ENCODE data around the gene TBK1.
A peak's percentile ranks its signal among the peaks of the same experiment; 100 is the strongest.

TBK1 gene

DNA sequence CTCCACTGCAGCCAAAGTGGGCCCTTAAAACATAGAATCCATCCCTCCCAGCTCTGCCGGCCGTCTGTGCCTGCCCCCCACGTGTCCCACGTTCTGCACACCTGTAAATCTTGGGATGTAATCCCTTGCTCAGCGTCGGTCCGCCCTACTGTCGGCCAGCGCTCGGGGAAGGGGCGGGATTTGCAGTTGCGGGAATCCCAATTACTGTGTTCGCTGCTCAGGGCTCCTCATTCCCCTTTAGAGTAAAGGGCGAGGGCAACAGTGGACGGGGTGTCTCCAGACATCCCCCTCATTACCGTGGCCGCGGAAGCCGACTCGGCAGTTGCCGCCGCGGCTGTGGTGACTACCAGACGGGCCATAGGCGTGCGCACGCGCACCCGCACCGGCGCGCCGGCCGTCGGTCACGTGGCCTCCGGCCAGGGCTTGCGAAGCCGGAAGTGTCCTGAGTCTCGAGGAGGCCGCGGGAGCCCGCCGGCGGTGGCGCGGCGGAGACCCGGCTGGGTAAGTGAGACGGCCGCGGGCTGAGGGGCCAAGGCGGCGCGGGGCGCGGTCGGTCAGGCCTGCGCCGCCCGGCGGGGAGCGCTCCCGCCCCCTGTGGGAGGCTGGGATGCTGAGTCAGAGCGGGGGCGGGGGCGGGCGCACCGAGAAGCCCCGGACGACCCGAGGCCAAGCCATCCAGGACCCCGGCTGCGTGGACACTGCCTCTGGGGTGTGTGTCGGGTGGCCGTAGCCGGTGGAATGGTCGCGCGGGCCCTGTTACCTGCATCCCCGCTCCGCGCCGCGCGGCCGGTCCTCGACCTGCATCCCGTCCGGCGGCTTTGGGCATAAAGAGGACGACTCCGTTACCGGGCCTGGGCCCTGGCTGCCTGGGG, at the start of gene TBK1:
Gene TBK1 (plus strand): TSS at position 434 of the 872 bp plus-strand sequence. CDS start 3,751 bp downstream, outside the sequence.
- Mint-ChIP-seq H3K4me3 (peak within 1 kb of the TSS; percentile 92), H3K9me3 (no peaks in the 10 kb centered on the region), H3K27ac (peak within 1 kb of the TSS; percentile 92), H3K4me1 (peaks cover 40% of the 10 kb centered on the region), H3K27me3 (no peaks in the 10 kb centered on the region), H3K36me3 (ENCODE audit: low read depth) (peaks cover 30% of the 10 kb centered on the region)
- ATAC-seq (peak; percentile 69), DNase-seq (peak; percentile 80)

GRCh38 chr12:64402181-64402580, 49.7 kb upstream of the TBK1 start:
- Mint-ChIP-seq H3K4me1 (peaks cover 34% of the 10 kb centered on the region), H3K36me3 (ENCODE audit: low read depth) (peaks cover 14% of the 10 kb centered on the region), H3K27me3 (no peaks in the 10 kb centered on the region), H3K4me3 (no peak overlapping the region), H3K27ac (no peak overlapping the region), H3K9me3 (peaks cover 11% of the 10 kb centered on the region)
- ATAC-seq (no peak), DNase-seq (no peak)

- ATAC-seq (peak; percentile 96), DNase-seq (peak; percentile 91)
- Mint-ChIP-seq H3K4me3 (peak within 1 kb of the TSS; percentile 94), H3K27ac (peak within 1 kb of the TSS; percentile 99), H3K36me3 (ENCODE audit: low read depth) (peaks cover 14% of the 10 kb centered on the region), H3K27me3 (no peaks in the 10 kb centered on the region), H3K4me1 (peaks cover 44% of the 10 kb centered on the region), H3K9me3 (peaks cover 11% of the 10 kb centered on the region)
These were observed 48.0 kb upstream of the TBK1 start, which contains the start of gene XPOT for GRCh38 chr12:64403707-64404469. XPOT (plus strand) TSS chr12:64404392; CDS start chr12:64410036, 5,644 bp downstream.

DNA sequence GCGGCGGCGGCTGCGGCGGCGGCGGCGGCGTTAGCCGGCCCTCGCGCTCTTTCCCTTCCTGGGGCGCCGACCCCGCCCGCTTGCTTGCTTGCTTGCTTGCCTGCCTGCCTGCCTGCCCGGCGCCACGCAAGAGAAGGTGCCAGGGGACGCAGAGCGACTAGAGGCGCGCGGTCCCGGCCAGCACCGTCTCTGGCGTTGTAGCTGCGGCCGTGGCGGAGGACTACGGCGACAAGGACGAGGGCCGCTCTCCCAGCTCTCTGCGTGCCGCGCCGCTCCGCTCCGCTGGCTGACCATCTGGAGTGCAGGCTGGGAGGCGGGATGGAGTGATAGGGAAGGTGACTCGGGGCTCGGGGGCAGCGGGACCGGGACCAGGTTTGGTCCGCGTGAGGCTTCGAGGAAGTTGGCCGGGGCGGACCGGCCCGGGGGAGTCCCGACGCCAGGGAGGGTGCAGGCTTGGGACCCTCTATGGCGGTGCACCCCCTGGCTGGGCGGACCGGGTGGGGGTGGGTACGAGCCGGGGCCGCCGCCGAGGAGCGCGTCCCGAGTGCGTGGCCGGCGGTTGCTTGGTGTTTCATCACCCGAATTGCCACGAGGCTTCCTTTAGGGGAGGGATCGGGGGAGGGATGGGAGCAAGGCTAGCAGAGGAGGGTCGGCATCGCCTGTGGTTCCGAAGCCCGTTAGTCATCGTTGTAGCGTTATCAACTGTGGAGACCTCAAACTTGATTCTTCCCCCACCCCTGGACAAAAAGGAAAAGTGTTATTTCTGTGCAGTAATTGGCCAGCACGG, 47.3 kb upstream of the TBK1 start:
- peak; percentile 74 for DNase-seq
- Mint-ChIP-seq H3K4me1 (peaks cover 44% of the 10 kb centered on the region), H3K27me3 (no peaks in the 10 kb centered on the region), H3K36me3 (ENCODE audit: low read depth) (peaks cover 17% of the 10 kb centered on the region), H3K27ac (peak overlapping the region; percentile 99), H3K4me3 (peak overlapping the region; percentile 94), H3K9me3 (peaks cover 11% of the 10 kb centered on the region)
- peak; percentile 45 for ATAC-seq

- DNase-seq, result no peak
- no peak overlapping the region for H3K27ac Mint-ChIP-seq
- H3K36me3 Mint-ChIP-seq (ENCODE audit: low read depth), result peaks cover 37% of the 10 kb centered on the region
- peaks cover 37% of the 10 kb centered on the region for H3K4me1 Mint-ChIP-seq
- peaks cover 3% of the 10 kb centered on the region for H3K9me3 Mint-ChIP-seq
- no peak overlapping the region for H3K4me3 Mint-ChIP-seq
- H3K27me3 Mint-ChIP-seq, result no peaks in the 10 kb centered on the region
- ATAC-seq, result no peak
These were observed 44.3 kb upstream of the TBK1 start for GRCh38 chr12:64407342-64408223.

DNA sequence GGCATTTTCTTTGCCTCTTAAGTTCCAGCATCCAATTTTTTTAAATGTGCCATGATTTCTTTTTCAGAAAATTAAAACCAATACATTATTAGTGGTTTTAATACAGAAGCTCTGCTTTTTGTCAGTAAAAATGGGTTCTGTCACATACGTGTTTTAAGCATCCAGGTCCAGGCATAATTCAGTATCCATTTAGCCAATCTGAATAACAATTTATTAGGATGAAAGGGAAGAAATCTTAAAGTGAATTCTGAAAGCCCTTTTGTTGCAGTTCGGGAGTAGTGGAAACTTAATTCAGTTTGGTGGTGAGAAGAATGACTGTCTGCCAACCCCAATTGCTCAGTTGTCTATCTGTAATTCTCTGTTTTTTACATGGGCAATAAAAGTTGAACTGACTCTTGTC, 40.5 kb upstream of the TBK1 start:
- H3K36me3 Mint-ChIP-seq (ENCODE audit: low read depth), result peaks cover 59% of the 10 kb centered on the region
- no peaks in the 10 kb centered on the region for H3K27me3 Mint-ChIP-seq
- peaks cover 19% of the 10 kb centered on the region for H3K4me1 Mint-ChIP-seq
- H3K9me3 Mint-ChIP-seq, result no peaks in the 10 kb centered on the region
- ATAC-seq, result no peak
- H3K27ac Mint-ChIP-seq, result no peak overlapping the region
- no peak for DNase-seq
- H3K4me3 Mint-ChIP-seq, result no peak overlapping the region

GRCh38 chr12:64412459-64412858, 39.5 kb upstream of the TBK1 start:
- H3K9me3 Mint-ChIP-seq, result no peaks in the 10 kb centered on the region
- H3K27ac Mint-ChIP-seq, result no peak overlapping the region
- no peak for ATAC-seq
- H3K4me1 Mint-ChIP-seq, result peaks cover 17% of the 10 kb centered on the region
- no peak for DNase-seq
- peaks cover 62% of the 10 kb centered on the region for H3K36me3 Mint-ChIP-seq (ENCODE audit: low read depth)
- no peak overlapping the region for H3K4me3 Mint-ChIP-seq
- H3K27me3 Mint-ChIP-seq, result no peaks in the 10 kb centered on the region

GRCh38 chr12:64413884-64414283, 38.0 kb upstream of the TBK1 start:
- Mint-ChIP-seq H3K4me3 (no peak overlapping the region), H3K4me1 (peaks cover 23% of the 10 kb centered on the region), H3K27me3 (no peaks in the 10 kb centered on the region), H3K9me3 (no peaks in the 10 kb centered on the region), H3K36me3 (ENCODE audit: low read depth) (peaks cover 73% of the 10 kb centered on the region), H3K27ac (no peak overlapping the region)
- no peak for ATAC-seq
- DNase-seq, result no peak

DNA sequence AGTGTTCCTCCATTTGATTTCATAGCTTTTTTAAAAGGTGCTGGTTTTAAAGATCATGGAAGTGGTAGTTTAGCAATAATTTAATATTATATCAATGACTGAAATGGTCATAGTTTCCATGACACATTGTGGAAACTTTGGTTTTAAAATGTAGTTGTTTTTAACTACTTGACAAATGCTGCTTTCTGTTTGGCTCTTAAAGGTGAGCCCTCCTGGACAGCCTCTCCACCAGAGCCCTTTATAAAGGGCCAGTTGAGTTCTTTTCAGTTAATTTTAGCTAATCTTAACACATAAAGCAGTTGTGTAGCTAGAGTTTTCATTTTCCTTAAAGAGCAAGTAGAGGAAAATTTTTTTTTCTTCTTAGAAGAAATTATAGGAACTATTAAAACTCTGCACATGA, 33.7 kb upstream of the TBK1 start:
- DNase-seq, result no peak
- Mint-ChIP-seq H3K27me3 (no peaks in the 10 kb centered on the region), H3K4me3 (no peak overlapping the region), H3K27ac (peak overlapping the region; percentile 76), H3K4me1 (peaks cover 21% of the 10 kb centered on the region), H3K9me3 (no peaks in the 10 kb centered on the region), H3K36me3 (ENCODE audit: low read depth) (peaks cover 81% of the 10 kb centered on the region)
- peak; percentile 77 for ATAC-seq

DNA sequence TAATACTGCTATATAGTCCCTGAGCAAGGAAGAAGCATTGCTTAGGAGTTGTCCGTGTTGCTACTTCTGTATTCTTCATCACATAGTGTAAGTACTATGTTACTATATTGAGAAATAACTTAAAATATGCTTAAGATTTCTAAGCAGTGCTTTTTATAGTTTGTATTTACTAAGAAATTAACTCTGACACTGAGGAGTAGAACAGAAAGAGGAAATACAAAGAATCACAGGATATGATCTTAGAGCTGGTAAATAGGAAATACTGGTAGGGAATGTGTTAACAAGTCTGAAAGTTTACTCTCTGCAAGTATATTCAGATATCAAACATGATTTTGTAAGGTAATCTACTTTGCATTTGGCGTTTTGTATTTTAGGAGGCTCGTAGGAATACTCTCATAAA, 32.2 kb upstream of the TBK1 start:
- peaks cover 79% of the 10 kb centered on the region for H3K36me3 Mint-ChIP-seq (ENCODE audit: low read depth)
- no peaks in the 10 kb centered on the region for H3K27me3 Mint-ChIP-seq
- DNase-seq, result no peak
- H3K9me3 Mint-ChIP-seq, result no peaks in the 10 kb centered on the region
- H3K27ac Mint-ChIP-seq, result no peak overlapping the region
- no peak overlapping the region for H3K4me3 Mint-ChIP-seq
- peaks cover 21% of the 10 kb centered on the region for H3K4me1 Mint-ChIP-seq
- no peak for ATAC-seq

DNA sequence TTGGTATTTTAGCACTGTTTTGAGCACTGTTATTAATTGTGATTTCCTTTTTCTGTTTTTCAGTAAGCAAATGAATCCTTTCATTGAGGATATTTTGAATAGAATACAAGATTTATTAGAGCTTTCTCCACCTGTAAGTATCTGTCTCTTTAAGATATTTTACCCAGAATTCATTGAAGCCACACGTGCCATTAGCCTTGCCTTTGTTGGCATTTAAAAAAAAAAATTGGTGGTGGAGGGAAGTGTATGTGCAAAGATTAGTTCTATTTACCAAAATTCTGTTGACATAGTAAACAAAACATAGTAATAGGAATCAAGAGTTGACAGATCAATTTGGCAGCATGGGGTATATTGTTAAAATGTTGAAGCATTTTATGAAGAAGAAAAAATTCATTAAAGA, 23.9 kb upstream of the TBK1 start:
- Mint-ChIP-seq H3K4me3 (no peak overlapping the region), H3K36me3 (ENCODE audit: low read depth) (peaks cover 89% of the 10 kb centered on the region), H3K9me3 (no peaks in the 10 kb centered on the region), H3K27ac (no peak overlapping the region), H3K4me1 (no peaks in the 10 kb centered on the region), H3K27me3 (no peaks in the 10 kb centered on the region)
- DNase-seq (no peak), ATAC-seq (no peak)

GRCh38 chr12:64428956-64429355, 23.0 kb upstream of the TBK1 start:
- Mint-ChIP-seq H3K4me1 (no peaks in the 10 kb centered on the region), H3K4me3 (no peak overlapping the region), H3K27ac (no peak overlapping the region), H3K9me3 (no peaks in the 10 kb centered on the region), H3K27me3 (no peaks in the 10 kb centered on the region), H3K36me3 (ENCODE audit: low read depth) (peaks cover 85% of the 10 kb centered on the region)
- ATAC-seq (no peak), DNase-seq (no peak)

DNA sequence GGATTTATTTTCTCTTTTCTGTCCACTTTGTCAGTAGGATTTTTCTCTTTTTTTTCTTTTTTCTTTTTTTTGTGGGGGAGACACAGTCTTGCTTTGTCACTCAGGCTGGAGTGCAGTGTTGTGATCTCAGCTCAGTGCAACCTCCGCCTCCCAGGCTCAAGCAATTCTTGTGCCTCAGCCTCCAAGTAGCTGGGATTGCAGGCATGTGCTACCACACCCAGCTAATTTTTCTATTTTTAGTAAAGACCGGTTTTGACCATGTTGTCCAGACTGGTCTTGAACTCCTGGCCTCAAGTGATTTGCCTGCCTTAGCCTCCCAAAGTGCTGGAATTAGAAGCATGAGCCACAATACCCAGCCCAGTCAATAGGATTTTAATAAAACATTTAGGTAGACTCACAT, 21.0 kb upstream of the TBK1 start:
- peaks cover 82% of the 10 kb centered on the region for H3K36me3 Mint-ChIP-seq (ENCODE audit: low read depth)
- H3K9me3 Mint-ChIP-seq, result no peaks in the 10 kb centered on the region
- DNase-seq, result no peak
- no peaks in the 10 kb centered on the region for H3K27me3 Mint-ChIP-seq
- H3K27ac Mint-ChIP-seq, result no peak overlapping the region
- H3K4me1 Mint-ChIP-seq, result no peaks in the 10 kb centered on the region
- no peak overlapping the region for H3K4me3 Mint-ChIP-seq
- ATAC-seq, result no peak
